Activated naive CD8-positive, alpha-beta T cell treated with anti-CD3 and anti-CD28 coated beads, Interleukin-2, amount 50 U/mL, for 16 hours (primary cell): ENCODE measurements around the gene SETD3.

Experiments used
- DNase-seq: peaks from one replicate; pipeline ENCODE4 v3.0.0-alpha.2; 2020; ENCODE audit warnings: low read depth, low spot score

Gene SETD3

DNA sequence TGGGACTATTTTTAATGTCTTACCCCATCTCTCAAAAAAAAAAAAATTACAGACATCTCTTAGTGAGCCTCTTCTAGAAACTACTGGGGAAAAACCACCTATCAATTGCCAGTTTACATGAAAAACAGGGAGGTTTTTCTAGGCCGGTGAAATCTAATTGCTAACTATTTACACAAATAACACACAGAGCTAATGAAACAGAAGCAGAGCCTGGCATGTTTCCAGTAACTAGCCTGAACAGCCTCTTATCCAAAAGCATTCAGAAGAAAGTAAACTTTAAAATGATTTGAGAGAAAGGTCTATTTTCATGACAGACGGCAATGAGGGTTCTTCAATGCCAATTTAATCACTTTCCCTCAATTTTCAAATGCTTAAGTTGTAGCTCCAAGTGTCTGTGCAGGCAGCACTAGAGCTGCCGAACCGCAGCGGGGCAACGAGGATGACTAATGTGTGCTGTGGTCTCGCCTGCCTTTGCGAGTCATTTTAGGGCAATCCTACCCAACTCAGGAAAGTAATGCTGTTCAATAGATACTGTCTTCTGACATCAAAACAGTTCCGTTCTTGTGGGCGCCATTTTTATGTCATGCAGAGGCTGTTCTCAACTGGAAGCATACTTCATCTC, 84.6 kb downstream of the SETD3 start:
- no peak for DNase-seq

DNA sequence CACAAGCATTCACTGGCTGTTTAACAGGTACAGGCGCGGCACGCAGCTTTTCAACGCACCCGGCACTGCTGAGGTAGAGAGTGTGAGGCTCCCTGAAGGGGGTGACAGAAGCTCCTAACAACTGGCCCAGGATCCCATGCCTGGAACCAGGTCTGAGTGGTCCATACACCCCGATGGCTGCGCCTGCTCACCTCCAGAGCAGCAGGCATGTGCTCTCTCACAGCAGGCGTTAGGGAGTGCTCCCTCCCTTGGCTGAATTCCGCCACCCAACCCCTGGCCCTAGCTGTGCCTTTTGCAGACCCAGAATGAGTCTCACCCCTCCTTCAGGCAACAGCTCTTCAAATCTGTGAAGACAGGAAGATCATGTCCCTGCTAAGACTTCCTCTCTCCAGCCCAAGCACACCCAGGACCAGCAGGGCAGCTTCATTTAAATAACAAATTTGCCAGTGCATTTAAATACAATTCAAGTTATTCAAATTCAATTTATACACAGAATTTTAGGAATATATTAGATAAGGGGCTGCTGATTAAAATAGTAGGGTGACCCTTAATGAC, 86.0 kb downstream of the SETD3 start:
- DNase-seq, result no peak

DNA sequence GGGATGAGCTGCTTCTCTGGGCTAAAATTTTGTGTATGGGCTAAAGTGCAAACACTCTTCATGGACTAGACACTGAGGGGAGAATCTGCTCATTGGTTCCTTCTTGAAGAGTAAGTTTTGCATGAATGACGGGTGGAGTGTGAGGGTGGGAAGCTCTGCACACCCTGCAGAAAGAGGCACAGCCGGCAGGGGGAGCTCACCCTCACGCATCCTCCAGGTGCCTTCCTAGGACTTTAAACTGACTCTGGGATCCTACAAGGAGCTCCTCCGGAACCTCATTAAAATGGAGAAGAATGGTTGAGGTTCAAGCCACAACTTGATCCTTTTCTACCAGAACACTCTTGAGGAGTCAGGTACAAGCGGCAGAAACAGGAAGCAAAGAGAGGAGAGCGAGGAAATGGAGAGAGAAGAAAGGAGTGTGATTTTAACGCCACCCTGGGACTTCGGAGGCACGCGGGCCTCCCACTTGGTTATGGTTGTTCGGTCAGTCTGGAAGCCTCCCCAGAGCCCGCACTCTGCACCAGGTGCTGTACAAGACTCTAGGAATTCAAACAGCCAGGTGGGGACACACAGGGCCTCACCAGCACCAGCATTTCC, 87.5 kb downstream of the SETD3 start:
- no peak for DNase-seq

DNA sequence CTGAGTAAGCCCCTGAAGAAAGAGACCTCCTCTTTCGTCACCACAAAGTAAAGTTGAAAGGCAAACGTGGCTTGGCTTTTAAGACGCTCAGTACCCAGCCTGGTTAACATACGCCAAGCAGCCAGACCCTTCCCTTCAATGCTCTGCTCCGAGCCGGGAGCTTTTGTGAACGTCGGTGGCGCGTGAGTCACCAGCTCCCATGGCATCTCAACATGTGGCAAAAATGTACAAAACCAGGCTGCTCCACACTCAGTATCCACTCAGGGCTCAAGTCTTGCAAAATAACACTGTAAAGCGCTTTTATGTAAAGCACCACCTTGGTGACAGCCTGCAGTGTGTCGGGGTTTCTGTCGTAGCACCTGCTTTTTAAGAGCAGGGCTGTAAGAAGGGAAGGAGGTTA, 89.0 kb downstream of the SETD3 start:
- DNase-seq, result no peak

DNA sequence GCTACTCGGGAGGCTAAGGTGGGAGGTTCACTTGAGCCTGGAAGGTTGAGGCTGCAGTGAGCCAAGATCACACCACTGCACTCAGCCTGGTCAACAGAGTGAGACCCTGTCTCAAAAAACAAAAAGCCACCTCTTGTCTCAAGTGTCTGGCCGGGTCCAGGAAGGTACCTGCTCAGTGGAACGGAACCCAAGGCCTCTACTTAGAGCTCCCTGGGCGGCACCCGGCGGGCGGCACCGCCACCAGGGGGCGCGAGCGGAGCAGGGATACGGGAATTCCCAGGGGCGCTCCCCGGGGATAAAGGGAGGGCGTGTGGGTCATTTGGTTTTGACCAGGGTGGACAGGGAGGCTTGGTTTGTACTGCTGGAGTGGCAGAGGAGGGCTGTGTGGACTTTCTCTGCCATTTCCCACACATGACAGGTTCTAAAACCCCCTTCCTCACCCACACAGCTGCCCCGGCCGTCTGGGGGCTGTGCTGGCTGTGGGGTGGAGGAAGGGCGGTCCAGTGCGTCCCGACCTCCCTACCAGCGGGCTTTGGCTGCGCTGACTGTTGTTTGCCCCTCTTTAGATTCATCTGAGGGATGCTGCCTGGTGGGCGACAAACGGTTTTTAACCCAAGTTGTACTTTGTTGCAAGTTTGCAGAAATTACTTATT, 91.4 kb downstream of the SETD3 start:
- DNase-seq, result no peak

DNA sequence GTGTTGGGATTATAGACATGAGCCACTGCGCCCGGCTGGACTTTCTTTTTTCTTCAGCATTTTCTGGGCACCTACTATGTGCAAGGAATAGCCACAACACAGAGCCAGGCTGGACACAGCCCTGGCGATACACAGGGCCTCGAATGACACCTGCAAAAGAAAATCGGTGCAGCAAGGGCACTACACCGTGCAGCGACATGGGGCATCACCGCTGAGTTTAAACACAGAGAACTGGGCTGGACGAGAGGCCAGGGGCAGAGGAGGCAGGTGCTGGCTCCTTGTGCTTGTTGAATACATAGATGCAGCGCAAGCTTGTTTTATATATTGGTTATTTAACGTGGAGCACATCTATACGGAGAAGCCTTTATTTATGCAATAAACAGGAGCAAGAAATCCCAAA, 92.4 kb downstream of the SETD3 start:
- no peak for DNase-seq

DNA sequence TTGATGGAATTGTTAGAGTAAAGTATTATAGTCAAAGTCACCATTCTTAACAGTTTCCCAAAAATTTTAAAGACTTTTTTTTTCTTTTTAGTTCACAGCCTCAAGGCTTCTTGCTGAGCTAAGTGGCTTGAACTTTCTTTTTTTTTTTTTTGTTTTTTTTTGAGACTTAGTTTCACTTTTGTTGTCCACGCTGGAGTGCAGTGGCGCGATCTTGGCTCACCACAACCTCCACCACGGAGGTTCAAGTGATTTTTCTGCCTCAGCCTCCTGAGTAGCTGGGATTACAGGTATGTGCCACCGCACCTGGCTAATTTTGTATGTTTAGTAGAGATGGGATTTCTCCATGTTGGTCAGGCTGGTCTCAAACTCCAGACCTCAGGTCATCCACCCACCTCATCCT, 92.8 kb downstream of the SETD3 start:
- DNase-seq, result no peak

DNA sequence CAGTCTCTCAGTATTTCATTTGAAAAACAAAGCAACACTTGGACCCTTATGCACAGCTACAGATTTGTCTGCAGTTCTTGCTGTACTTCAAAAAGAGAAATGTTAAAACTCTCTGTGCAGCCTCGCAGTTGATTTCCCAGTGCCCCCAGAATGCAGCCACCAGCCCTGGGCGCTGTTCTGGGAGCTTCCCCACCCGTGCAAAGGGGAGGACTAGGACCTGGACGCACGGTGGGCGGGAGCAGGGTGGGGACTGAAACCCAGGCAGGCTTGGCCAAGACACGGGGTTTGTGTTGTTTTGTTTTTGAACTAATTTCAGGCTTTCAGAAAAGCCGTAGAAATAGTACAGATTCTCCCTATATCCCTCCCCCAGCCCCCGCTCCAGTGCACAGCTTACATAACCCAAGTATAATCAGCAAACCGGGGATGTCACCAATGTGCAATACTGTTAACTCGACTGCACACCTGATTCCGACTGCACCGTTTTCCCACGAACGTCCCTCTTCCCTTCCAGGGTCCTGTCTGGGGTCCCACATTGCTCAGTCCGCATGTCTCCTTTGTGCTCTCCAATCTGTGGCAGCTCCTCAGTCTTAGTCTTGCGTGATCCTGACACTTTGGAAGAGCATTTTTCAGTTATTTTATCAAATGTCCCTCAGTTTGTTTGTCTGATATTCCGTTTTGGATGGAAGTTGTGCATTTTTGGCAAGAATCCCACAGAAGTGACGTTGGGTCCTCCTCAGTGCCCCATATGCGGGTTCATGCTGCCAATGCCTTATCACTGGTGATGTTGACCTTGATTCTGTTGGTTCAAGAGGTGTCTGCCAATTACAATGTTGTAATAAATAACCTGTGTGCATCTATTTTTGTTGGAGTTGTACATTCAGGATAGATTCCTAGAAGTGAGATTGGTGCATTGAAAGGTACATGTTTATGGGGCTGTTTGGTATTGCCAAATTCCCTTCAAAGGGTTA, 95.9 kb downstream of the SETD3 start:
- DNase-seq, result no peak

DNA sequence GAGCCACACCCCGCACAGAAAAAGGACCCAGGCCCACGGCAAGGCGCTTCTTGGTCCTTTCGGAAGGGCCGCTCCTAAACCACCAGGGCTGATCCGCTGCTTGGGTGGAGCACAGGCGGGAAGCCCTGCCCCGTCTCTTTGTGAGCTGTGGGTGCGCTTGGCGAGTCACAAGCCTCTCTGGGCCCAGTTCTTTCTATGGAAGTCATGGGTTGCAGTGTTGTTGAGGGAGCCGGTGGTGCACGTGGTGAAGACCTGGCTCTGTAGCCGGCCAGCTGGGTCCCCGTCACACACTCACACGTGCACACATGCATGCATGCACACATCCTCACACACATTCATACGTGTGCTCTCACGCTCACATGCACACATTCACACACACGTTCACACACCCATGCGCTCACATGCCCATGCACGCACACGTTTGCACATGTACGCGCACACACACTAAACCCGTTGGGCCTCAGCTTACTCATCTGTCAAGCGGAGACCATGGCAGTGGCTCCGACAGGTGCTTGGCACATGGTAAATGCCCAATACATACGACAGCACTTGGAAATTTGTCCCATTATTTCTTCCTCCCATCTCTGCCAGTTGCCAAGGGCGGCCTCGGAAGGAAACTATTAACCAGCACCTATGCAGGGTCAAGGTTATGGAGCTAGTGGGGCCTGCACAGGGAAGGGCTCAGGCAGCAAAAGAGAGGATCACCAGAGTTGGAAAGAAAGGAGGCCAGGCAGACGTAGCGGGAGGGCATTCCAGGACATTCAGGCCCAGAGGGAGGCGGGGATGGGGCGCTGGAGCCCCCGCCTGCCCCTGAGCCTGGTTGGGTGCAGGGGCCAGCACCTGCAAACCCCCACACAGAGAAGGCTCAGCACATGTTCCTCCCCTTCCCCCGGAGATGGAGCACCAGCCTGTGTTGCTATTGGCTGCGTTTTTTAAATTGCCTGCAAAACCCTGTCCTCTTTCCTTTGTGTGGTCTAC, 96.9 kb downstream of the SETD3 start:
- DNase-seq, result no peak

DNA sequence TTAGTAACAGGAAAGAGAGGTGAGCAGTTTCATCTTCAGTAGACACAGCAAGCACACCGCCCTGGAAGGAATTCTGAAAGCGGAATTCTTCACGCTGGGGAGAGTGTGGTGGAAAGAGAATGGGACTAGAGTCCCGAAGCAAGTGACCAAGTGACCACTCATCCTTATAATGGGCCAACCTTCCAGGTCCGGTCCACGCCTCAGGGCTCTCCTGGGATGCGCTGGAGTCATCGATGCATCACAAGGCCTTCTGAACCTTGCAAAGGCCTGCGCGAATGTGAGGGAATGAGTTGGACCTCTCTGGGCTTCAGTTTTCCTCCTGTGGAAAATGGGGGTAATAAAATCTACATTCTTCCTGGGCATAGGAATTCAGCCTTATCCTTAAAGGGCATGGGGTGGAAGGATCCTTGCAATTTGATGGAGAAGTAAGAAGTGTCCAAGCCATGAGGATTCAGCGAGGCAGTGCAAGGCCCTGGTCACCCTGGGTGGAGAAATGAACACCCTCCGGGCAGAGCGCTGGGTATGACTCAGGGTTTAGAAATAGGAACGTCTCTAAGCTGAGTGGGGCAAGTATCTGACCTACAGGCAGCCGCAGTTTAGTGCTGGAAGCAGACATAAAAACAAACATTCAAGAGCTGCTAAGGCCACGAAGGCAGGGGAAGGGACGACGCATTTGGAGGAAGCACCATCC, 97.7 kb downstream of the SETD3 start:
- DNase-seq, result no peak

DNA sequence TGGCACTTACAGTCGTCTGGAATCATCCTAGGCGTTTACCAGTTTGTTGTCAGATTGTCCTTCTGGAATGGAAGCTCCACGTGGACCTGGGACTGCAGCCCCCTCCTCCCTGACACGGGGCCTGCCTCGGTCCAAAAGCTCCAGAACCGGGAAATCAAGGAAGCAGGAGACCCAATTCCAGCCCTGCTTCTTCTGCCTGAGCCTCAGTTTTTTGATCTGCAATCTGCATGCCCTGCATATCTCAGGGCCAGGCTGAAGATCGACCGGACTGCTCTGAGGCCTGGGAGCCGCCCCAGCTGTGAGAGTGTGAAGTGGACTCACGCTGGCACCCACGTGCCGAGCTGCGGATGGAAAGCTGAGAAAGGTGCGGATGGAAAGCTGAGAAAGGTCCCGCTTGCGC, 98.6 kb downstream of the SETD3 start:
- no peak for DNase-seq

DNA sequence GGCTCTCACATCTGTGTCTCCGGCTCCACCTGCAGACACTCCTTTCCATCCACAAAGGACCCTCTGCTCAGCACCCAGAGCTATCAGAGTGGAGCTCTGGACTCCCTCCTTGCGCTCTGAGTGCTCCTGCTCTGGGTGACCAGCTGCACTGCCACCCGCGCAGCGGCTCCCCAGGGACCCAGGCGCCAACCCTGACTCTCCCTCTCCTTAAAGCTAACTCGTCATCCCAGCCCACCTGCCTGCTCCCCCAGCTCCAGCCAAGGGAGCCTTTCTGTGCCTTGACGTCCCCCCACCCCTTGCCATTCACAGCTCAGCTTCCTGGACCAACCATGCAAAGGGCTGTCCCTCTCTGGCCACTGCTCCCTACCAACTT, 99.0 kb downstream of the SETD3 start:
- DNase-seq, result no peak

DNA sequence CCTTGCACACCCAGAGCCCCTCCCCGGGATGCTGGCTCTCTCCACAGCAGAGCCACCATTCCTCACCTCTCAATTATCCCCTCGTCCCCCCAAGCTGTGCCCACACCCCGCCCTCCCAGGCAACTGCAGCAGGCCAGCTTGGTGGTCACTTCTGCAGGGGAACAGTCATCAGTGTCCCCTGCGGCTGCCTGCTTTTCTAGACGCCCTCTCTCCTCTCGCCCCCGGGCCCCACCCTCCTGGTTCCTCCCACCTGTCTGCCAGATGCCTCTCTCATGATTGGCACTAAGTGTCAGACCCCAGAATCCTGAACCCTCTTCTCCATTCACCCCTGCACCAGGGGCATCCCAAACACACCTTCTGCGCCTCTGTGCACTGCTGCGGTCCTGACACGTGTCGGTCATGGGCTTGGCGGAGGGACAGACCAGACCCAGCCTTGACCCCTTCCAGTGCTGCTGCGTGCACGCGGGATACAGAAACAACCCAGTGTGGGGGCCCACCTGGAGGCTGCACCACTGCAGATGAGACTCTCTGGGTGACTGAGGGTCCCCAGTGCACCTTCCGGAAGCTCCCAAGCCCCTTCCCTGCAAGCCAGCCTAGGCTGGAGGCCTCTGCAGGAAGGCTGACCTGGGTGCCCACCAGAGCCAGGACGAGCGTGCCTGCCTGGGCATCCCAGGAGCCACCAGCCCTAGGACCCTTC, 99.5 kb downstream of the SETD3 start:
- DNase-seq, result no peak

DNA sequence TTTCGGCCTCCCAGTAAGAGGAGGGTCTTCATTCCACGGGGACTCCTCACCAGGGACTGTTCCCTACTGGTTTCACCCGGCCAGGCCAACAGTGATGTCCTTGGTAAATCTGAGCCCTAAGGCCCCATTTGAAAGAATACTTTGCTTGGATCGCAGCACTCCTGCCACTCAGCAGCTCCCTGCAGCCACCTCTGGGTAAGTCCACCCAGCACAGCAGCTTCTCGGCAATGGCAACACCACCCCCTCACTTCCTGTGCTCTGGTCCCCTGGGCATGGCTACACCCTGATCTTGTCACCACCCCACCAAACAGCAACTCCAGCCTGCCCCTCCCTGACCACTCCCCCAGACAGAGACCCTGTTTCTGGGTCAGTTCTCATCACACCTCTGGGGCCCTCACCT, 100.3 kb downstream of the SETD3 start:
- no peak for DNase-seq

DNA sequence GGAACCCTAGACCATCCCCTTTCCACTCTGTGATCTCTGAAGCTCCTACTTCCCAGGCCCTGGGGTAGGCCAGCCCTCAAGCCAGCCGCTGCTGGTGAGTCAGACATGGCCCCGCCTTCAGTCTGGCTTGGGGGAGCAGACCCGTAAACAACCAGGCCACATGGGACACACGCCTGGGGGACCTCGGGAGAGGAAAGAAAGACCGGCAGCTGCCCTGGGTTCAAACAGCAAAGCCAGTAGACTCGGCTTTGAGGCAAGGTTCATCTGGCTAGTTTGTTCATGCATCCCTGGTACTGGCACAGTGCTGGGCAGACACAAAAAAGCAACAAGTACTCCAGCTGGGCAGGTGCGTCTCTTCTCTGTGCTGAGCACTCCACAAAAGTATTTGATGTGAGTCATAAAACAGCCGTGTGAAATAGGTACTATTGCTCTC, 101.9 kb downstream of the SETD3 start:
- DNase-seq, result no peak

DNA sequence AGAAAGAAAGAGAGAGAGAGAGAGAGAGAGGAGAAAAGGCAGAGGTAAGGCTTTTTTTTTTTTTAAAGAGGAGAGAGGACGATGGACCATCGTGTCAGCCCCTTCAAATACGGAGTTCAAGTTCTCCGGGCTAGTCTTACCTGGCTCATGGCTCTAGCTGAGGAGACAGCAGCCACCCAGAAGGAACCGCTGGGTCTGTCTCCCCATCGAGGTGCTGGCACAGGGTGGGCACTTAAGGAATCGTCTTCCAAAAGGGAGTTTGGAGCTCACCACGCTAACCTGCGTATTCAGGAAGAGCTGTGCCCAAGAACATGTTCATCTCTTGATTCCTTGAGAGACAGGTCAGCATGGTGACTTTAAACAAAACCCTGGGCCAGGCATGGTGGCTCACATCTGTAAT, 102.7 kb downstream of the SETD3 start:
- no peak for DNase-seq

DNA sequence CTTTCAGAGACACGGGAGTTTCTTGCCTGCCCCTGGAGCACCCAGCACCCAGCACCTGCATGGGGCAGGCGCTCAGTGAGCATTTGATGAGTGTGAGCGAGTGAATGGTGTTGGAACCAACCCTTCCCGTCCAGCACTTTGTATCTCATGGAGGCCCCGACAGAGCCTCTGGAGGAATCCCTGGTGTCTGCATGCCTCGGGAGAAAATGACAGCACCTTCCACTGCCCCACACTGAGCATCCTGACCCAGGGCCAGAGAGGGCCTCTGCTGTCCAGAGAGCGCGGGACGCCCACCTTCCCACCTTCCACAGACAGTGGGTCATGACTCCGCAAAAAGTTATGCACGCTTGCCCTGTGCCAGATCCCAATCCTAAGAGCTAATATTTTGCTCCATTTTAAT, 105.7 kb downstream of the SETD3 start:
- no peak for DNase-seq

DNA sequence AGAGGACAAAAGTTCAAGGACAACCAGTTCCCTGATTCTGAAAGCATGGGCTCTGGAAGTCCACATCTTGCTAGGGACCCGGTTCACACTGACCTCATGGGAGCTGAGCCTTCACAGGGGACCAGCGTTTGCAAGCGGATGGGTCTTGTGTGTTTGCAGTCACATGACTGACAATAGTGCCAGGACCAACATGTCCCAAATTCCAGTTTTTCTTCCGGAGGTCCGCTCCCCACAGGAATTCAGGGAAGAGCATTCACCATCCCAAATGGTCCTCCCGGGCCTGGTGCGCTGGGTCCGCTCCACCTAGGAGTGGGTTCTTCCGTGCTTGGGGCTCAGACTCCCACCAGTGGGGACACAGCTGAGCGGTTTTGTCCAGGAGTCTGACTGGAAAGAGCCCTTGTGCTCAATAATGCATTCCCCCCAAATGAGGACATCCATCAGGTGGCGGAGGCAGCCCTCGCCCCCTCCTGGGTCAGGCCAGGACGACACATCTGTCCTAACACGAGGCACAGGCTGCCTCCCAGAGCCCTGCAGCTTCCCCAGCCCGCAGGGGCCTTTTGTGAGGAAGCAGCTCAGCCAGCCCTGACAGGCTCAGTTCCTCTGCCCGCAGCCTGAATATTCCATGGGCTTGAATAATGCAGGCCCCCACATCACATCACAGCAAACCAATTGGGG, 116.9 kb downstream of the SETD3 start:
- no peak for DNase-seq

DNA sequence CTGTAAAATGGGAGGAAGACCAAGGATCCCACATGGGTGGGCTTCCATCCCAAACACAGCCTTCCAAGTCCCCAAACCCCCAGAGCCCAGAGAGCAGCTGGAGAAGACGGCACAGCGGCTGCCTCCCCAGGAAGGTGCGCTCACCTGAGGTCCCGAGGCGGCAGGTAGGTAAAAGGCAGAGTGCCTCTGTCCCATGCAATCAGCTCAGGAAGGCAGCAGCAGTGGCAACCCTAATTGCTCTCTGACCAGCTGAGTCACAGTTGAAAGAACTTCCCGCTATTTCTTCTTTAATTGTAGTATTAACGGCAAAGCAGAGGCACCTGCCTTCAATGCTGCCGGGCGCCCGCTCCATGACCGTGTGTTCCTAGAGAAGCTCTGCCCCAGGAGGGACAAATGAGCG, 117.6 kb downstream of the SETD3 start:
- DNase-seq, result no peak
